Omental fat pad (tissue), 4 donors: Measurements from ENCODE around the gene SV2A. TPM values are rescaled to one million over a fixed set of nuclear protein-coding genes. Genes with fewer than 3 reads are reported as not detected.
A peak's percentile ranks its signal among the peaks of the same experiment; 100 is the strongest.

Source experiments
- ATAC-seq: fragments of 150-250 bp; one replicate; pipeline ENCODE4 v1.9.1; 2016; ENCODE audit warnings: mild to moderate bottlenecking, moderate library complexity; ENCODE audit not compliant: low FRiP score
- DNase-seq: peaks from one replicate; pipeline ENCODE4 v3.0.0-alpha.2; 2019; ENCODE audit warnings: low spot score
- total RNA-seq, 4 donors: library from RNA; depleted of rRNA; stranded (reverse); fragments of >200 nt; gene quantifications; one replicate each; pipeline ENCODE4 v1.1.0, GENCODE V29; 2016
- TF ChIP-seq, protein P1 (sequence below), 3 donors: fragments of 450-650 bp; IDR thresholded peaks; one replicate each; pipeline ENCODE4 v1.5.1; 2016 to 2017; ENCODE audit warnings: antibody characterized with exemption in 3 of 3, mild to moderate bottlenecking in 3 of 3, moderate library complexity in 2 of 3

The SV2A gene
- total RNA-seq, 4 donors from 2014 or later: 0.48 to 1.3 (median 0.70) TPM

- ATAC-seq (peak; percentile 35), DNase-seq (no peak)
- TF ChIP-seq, protein P1, sequence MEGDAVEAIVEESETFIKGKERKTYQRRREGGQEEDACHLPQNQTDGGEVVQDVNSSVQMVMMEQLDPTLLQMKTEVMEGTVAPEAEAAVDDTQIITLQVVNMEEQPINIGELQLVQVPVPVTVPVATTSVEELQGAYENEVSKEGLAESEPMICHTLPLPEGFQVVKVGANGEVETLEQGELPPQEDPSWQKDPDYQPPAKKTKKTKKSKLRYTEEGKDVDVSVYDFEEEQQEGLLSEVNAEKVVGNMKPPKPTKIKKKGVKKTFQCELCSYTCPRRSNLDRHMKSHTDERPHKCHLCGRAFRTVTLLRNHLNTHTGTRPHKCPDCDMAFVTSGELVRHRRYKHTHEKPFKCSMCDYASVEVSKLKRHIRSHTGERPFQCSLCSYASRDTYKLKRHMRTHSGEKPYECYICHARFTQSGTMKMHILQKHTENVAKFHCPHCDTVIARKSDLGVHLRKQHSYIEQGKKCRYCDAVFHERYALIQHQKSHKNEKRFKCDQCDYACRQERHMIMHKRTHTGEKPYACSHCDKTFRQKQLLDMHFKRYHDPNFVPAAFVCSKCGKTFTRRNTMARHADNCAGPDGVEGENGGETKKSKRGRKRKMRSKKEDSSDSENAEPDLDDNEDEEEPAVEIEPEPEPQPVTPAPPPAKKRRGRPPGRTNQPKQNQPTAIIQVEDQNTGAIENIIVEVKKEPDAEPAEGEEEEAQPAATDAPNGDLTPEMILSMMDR (IDR thresholded peaks at IDR 0.05): no peak
Measured at GRCh38 chr1:149936992-149937705, 19.5 kb upstream of the SV2A start.

DNA sequence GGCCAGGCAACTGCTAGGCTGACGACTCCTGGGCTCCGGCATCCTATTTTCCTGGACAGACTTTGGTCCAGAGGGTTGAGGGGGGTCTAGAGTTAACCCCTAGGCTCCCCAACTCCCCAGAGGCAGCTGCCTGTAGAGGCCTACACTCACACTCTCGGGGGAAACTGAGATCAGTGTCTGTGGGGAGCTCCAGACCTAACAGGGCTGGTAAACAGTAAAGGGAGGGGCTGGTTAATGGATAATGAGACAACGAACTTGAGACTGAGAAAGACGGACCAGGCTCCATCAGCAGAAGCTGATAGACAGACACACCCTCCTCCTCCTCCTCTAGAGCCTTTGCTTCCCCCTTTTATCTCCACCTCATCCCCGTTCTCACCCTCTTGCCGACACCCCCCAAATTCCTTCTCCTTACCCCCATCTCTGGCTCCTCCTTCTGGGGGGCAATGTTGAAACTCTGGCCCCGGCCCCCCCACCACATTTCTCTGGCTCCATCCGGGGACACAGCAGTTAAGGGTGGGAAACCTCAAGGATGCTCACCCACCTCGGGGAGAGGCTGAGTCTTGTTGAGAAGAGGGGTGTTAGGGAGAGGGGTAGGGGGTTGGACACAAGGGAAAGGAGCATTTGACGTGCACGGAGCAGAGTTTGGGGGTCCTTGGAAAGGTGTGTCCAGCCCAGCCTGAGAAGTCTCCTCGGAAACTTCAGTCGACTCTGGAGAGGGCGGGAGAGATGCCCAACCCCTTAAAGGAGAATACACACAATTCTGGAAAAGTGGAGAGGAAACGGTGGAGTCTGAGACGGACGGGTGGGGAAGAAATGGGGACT, 18.7 kb upstream of the SV2A start, which contains the start of gene MTMR11:
TSS of gene MTMR11 (minus strand) at position 710 of the 822 bp plus-strand sequence. CDS start at position 478, 232 bp downstream.
- TF ChIP-seq, protein P1 (IDR thresholded peaks at IDR 0.05): no peak
- DNase-seq: no peak

DNA sequence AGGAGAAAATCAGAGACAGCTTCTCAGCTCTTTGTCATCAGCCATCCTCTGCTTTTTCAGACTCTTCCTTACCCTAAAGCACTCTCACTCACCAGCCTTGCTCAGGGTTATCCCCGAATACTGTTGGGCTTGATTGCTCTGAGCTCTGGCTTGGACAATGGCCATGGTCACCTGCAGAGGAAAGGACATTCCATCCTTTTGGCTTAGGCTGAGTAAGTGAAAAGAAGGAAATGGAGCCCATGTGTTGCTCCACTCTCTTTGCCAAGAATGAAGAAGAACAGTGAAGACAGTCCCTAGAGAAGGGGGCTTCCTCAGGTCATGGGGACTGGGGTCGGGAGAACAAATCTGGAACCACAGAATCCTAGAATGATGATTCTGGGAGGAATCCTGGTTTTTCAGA, 16.7 kb upstream of the SV2A start:
- TF ChIP-seq, protein P1 (IDR thresholded peaks at IDR 0.05): no peak
- no peak for DNase-seq
- no peak for ATAC-seq

More for the DNA sequence above, 18.7 kb upstream of the SV2A start, which contains the start of gene MTMR11:
- ATAC-seq: no peak

DNA sequence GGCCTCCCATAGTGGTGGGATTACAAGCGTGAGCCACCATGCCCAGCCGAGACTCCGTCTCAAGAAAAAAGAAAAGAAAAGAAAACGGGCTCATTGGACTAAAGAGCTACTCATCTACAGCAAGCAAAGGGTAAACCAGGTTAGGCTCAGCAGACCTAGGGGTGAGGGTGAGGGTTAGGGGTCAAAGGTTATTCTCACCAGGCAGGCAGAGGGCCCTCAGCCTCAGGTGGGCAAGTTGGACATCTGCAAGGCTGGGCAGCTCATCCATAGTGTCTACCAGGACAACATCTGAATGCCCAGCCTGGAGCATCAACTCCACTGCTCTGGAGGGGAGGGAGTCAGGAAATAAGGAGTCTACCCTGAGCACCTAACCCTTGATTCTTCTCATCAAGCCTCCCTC, 15.6 kb upstream of the SV2A start:
- no peak for DNase-seq
- TF ChIP-seq, protein P1 (IDR thresholded peaks at IDR 0.05): no peak
- no peak for ATAC-seq

GRCh38 chr1:149932474-149932873, 14.8 kb upstream of the SV2A start:
- ATAC-seq (no peak), DNase-seq (no peak)
- TF ChIP-seq, protein P1 (IDR thresholded peaks at IDR 0.05): no peak

DNA sequence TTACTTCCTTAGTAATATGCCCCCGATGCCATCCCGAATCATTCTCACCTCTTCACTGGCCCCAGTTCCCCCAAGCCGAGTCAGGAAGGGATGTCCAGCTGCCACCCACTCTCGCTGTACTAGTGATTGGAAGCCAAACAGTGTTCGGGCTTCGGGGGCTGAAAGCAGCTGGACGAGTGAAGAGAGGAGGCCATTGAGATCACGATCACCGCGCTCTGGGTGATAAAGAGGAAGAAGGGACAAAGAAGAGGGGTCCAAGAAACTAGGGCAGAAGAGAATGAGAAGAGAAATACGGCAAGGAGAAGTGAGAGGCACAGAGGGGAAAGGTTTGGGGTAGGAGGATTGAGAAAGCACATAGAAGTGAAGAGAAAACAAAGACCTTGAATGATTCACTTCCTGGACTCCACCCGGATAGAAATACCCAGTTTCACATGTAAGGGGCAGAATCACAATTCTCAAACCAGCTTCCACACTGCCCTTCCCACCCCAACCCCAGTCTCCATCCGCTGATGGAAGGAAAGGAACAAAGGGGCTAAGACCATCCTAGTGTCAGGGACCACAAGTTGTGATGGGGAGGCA, 13.7 kb upstream of the SV2A start:
- DNase-seq (no peak), ATAC-seq (no peak)
- TF ChIP-seq, protein P1 (IDR thresholded peaks at IDR 0.05): no peak
